Fibroblast of lung (primary cell): ENCODE measurements around the gene TRAFD1. TPM values are rescaled to one million over a fixed set of nuclear protein-coding genes. Genes with fewer than 3 reads are reported as not detected.

Experiments
- DNase-seq, 2 donors: peaks; one replicate each; pipeline versions ENCODE4 v3.0.0 to v3.0.0-alpha.2; 2010; ENCODE audit warnings: low read depth in 2 of 2
- H2AFZ ChIP-seq: 2 replicates; pipeline ENCODE4 v1.5.1; 2012; ENCODE audit warnings: low read length, control low read depth, inconsistent platforms
- H3K27ac ChIP-seq: 2 replicates; pipeline ENCODE4 v1.5.1; 2011; ENCODE audit warnings: low read length, control low read depth; ENCODE audit not compliant: insufficient read depth
- H3K27me3 ChIP-seq: 2 replicates; pipeline ENCODE4 v1.5.1; 2011; ENCODE audit warnings: mild to moderate bottlenecking, low read length; ENCODE audit not compliant: control insufficient read depth, insufficient read depth
- H3K36me3 ChIP-seq: 2 replicates; pipeline ENCODE4 v1.5.1; 2011; ENCODE audit warnings: low read length; ENCODE audit not compliant: control insufficient read depth, insufficient read depth
- H3K4me1 ChIP-seq: 2 replicates; pipeline ENCODE4 v1.5.1; 2011; ENCODE audit warnings: low read length; ENCODE audit not compliant: control insufficient read depth, insufficient read depth; ENCODE audit errors: extremely low read depth
- H3K4me2 ChIP-seq: 2 replicates; pipeline ENCODE4 v1.5.1; 2011; ENCODE audit warnings: low read length, control low read depth; ENCODE audit not compliant: insufficient read depth; ENCODE audit errors: extremely low read depth
- H3K4me3 ChIP-seq, 4 experiments: fragments of 200-600 bp in 1 of 4; sonication (generic) in 1 of 4; replicated peaks in 1 of 4; 2 replicates each; pipeline ENCODE4 v1.5.1; 2011 to 2016; ENCODE audit warnings: low read length in 4 of 4, low read depth in 3 of 4, mild to moderate bottlenecking in 3 of 4, control low read depth in 2 of 4, inconsistent platforms in 1 of 4, mixed read lengths in 1 of 4; ENCODE audit not compliant: insufficient read depth in 1 of 4; ENCODE audit errors: control extremely low read depth in 1 of 4
- H3K79me2 ChIP-seq: 2 replicates; pipeline ENCODE4 v1.5.1; 2012; ENCODE audit warnings: mild to moderate bottlenecking, low read length, inconsistent platforms; ENCODE audit not compliant: control insufficient read depth, insufficient read depth
- H3K9ac ChIP-seq: 2 replicates; pipeline ENCODE4 v1.5.1; 2011; ENCODE audit warnings: mild to moderate bottlenecking, low read length, control low read depth; ENCODE audit not compliant: insufficient read depth
- H3K9me3 ChIP-seq: 2 replicates; pipeline ENCODE4 v1.5.1; 2012; ENCODE audit warnings: low read depth, low read length; ENCODE audit not compliant: control insufficient read depth, insufficient read depth
- H4K20me1 ChIP-seq: 2 replicates; pipeline ENCODE4 v1.5.1; 2011; ENCODE audit warnings: low read length; ENCODE audit not compliant: control insufficient read depth, insufficient read depth; ENCODE audit errors: extremely low read depth
- EZH2 ChIP-seq: IDR thresholded peaks from 2 replicates; pipeline ENCODE4 v1.5.1; 2012; ENCODE audit warnings: low read length, control low read depth, mild to moderate bottlenecking; ENCODE audit errors: missing control alignments
- polyA plus RNA-seq, 2 donors: library from polyadenylated mRNA; depleted of rRNA in 1 of 2; stranded (reverse) in 1 of 2; unstranded in 1 of 2; fragments of >200 nt; gene quantifications; 2 replicates each; pipeline ENCODE4 v1.2.1, GENCODE V29; 2011 to 2012; ENCODE audit warnings: missing spikeins in 1 of 2
- total RNA-seq: library from RNA; depleted of rRNA; stranded (reverse); fragments of >200 nt; gene quantifications from 2 replicates; pipeline ENCODE4 v1.2.1, GENCODE V29; 2014
- TF ChIP-seq, protein P1 (sequence below), 2 donors: IDR thresholded peaks in 1 of 2; conservative IDR thresholded peaks in 1 of 2; 1 replicate in 1 of 2; 2 replicates in 1 of 2; pipeline ENCODE4 v1.5.1; 2011 to 2012; ENCODE audit warnings: low read length in 2 of 2, control low read depth in 1 of 2, inconsistent platforms in 1 of 2, low read depth in 1 of 2, mild to moderate bottlenecking in 1 of 2

Gene TRAFD1
- total and polyA plus RNA-seq, 2 donors (not counting 1 experiment from before 2014, with no cell fraction given) = 42.5 to 83.4 TPM

DNA sequence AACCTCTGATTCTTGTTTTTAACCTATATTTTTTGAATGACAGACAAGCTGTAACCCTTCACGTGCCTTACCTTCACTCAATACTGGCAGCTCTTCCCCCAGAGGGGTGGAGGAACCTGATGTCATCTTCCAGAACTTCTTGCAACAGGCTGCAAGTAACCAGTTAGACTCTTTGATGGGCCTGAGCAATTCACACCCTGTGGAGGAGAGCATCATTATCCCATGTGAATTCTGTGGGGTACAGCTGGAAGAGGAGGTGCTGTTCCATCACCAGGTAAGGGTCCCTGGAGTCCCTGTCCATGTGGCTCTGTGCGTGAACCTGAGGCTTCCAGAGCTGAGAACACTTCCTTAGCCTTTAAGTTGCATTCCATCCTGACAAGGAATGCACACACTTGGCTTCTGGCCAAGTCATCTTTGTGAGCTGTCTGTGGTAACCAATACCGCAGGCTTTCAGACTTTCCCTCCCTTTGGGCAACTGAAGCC lies 22.7 kb downstream of the TRAFD1 start:
- H3K4me1 ChIP-seq = peaks cover 3% of the 10 kb centered on the region
- H3K79me2 ChIP-seq = no peaks in the 10 kb centered on the region
- H3K9ac ChIP-seq = no peak overlapping the region
- H4K20me1 ChIP-seq = no peaks in the 10 kb centered on the region
- DNase-seq = peak; percentile 65 to 79
- H3K4me2 ChIP-seq = no peak overlapping the region
- H2AFZ ChIP-seq = no peak overlapping the region
- H3K27ac ChIP-seq = peak overlapping the region; percentile 4
- TF ChIP-seq EZH2 = no peak
- TF ChIP-seq, protein P1, sequence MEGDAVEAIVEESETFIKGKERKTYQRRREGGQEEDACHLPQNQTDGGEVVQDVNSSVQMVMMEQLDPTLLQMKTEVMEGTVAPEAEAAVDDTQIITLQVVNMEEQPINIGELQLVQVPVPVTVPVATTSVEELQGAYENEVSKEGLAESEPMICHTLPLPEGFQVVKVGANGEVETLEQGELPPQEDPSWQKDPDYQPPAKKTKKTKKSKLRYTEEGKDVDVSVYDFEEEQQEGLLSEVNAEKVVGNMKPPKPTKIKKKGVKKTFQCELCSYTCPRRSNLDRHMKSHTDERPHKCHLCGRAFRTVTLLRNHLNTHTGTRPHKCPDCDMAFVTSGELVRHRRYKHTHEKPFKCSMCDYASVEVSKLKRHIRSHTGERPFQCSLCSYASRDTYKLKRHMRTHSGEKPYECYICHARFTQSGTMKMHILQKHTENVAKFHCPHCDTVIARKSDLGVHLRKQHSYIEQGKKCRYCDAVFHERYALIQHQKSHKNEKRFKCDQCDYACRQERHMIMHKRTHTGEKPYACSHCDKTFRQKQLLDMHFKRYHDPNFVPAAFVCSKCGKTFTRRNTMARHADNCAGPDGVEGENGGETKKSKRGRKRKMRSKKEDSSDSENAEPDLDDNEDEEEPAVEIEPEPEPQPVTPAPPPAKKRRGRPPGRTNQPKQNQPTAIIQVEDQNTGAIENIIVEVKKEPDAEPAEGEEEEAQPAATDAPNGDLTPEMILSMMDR (conservative IDR thresholded peaks at IDR 0.05 in 1 of 2, IDR thresholded peaks at IDR 0.05 in 1 of 2; ENCODE audit: low read depth in 1 of 2, low read length in 2 of 2) = no peak
- peaks cover 39% of the 10 kb centered on the region for H3K36me3 ChIP-seq
- no peaks in the 10 kb centered on the region for H3K9me3 ChIP-seq
- no peaks in the 10 kb centered on the region for H3K27me3 ChIP-seq
- H3K4me3 ChIP-seq = no peak overlapping the region

DNA sequence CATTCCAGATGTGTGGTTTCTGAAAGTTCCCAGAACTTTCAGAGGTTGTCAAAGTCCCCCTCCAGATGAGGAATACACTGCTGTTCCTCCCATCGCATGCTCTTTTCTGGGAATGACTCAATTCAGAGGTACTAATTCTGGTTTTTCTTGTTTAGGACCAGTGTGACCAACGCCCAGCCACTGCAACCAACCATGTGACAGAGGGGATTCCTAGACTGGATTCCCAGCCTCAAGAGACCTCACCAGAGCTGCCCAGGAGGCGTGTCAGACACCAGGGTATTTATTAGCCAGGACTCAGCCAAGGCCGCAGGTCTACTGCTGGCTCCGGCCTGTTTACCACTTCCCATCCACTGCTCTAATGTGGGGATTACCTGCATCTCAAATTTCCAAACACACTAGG lies 24.2 kb downstream of the TRAFD1 start:
- Histone ChIP-seq H3K4me1 (peaks cover 3% of the 10 kb centered on the region), H3K36me3 (peaks cover 45% of the 10 kb centered on the region), H4K20me1 (no peaks in the 10 kb centered on the region), H3K79me2 (no peaks in the 10 kb centered on the region), H3K27me3 (no peaks in the 10 kb centered on the region), H3K9ac (no peak overlapping the region), H3K9me3 (no peaks in the 10 kb centered on the region), H3K4me2 (no peak overlapping the region), H3K4me3 (no peak overlapping the region), H2AFZ (no peak overlapping the region), H3K27ac (no peak overlapping the region)
- no peak for DNase-seq
- TF ChIP-seq EZH2 = no peak
- TF ChIP-seq, protein P1 (conservative IDR thresholded peaks at IDR 0.05 in 1 of 2, IDR thresholded peaks at IDR 0.05 in 1 of 2; ENCODE audit: low read depth in 1 of 2, low read length in 2 of 2) = no peak

DNA sequence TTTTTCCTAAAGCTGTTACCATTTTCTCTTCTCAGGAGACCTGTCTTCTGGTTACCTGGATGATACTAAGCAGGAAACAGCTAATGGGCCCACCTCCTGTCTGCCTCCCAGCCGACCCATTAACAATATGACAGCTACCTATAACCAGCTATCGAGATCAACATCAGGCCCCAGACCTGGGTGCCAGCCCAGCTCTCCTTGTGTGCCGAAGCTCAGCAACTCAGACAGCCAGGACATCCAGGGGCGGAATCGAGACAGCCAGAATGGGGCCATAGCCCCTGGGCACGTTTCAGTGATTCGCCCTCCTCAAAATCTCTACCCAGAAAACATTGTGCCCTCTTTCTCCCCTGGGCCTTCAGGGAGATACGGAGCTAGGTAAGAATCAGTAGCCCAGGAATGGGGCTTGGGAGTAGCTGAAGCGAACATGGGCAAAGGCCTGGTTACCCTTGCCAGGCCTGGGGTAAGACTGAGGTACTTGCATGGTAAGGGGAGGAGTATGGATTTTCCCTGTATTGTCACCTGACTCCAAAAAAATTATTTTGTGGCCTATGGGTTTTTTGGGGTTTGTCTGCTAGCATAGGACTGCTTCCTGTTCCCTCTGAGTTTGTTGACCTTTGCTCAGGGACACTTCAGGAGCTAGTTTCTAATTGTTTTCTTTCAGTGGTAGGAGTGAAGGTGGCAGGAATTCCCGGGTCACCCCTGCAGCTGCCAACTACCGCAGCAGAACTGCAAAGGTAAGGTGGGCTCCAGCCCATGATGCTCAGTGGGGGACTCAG lies 26.6 kb downstream of the TRAFD1 start:
- Histone ChIP-seq H3K4me1 (peaks cover 3% of the 10 kb centered on the region), H3K9ac (no peak overlapping the region), H3K4me3 (no peak overlapping the region), H3K4me2 (no peak overlapping the region), H3K79me2 (no peaks in the 10 kb centered on the region), H4K20me1 (no peaks in the 10 kb centered on the region), H2AFZ (no peak overlapping the region), H3K27me3 (no peaks in the 10 kb centered on the region), H3K9me3 (no peaks in the 10 kb centered on the region), H3K36me3 (peaks cover 35% of the 10 kb centered on the region), H3K27ac (no peak overlapping the region)
- TF ChIP-seq EZH2 = no peak
- TF ChIP-seq, protein P1 (conservative IDR thresholded peaks at IDR 0.05 in 1 of 2, IDR thresholded peaks at IDR 0.05 in 1 of 2; ENCODE audit: low read depth in 1 of 2, low read length in 2 of 2) = no peak
- DNase-seq = no peak
